NCI-H1694 treated with DMSO at 0.1 percent for 48 hours (cell line): ENCODE data around the gene CDK2AP2.
"Not testable (repeated sequence)": the region's sequence is repeated elsewhere in the genome, so short reads cannot be mapped to it uniquely, and the experiment has no call there.

Experiments used
- DNase-seq: peaks from one replicate; lab custom pipeline; 2025; lab: John Stamatoyannopoulos, UW

CDK2AP2 gene

GRCh38 chr11:67466367-67466766 is 41.6 kb downstream of the CDK2AP2 start:
- no peak for DNase-seq

- not testable (repeated sequence) for DNase-seq
Measured at GRCh38 chr11:67465530-67465929, 42.4 kb downstream of the CDK2AP2 start.

- DNase-seq = no peak
Measured at GRCh38 chr11:67465189-67465510, 42.8 kb downstream of the CDK2AP2 start.

GRCh38 chr11:67464411-67465188 is 43.4 kb downstream of the CDK2AP2 start:
- DNase-seq = no peak

GRCh38 chr11:67463680-67464410 is 44.1 kb downstream of the CDK2AP2 start:
- no peak for DNase-seq

- no peak for DNase-seq
Measured at GRCh38 chr11:67463186-67463585, 44.8 kb downstream of the CDK2AP2 start.

- no peak for DNase-seq
Measured at GRCh38 chr11:67458266-67458665, 49.7 kb downstream of the CDK2AP2 start.

GRCh38 chr11:67457453-67457852 is 50.5 kb downstream of the CDK2AP2 start:
- DNase-seq = no peak
